Memory B cell (primary cell): ENCODE results near the gene CAB39.
A peak's percentile ranks its signal among the peaks of the same experiment; 100 is the strongest.

ENCODE experiments used
- ATAC-seq: fragments of 150-1000 bp; cut with Tn5 transposase; 2 replicates; pipeline ENCODE4 v1.10.0; 2021; ENCODE audit warnings: low read depth, mild to moderate bottlenecking, moderate library complexity
- DNase-seq, 2 donors: peaks; one replicate each; pipeline ENCODE4 v3.0.0; 2022; ENCODE audit warnings: low spot score in 2 of 2
- H3K27ac Mint-ChIP-seq: one replicate; pipeline ENCODE4 v1.8.0; 2022; ENCODE audit warnings: mild to moderate bottlenecking, moderate library complexity, mixed read lengths
- H3K27me3 Mint-ChIP-seq: one replicate; pipeline ENCODE4 v1.8.0; 2022; ENCODE audit warnings: mixed read lengths
- H3K36me3 Mint-ChIP-seq: one replicate; pipeline ENCODE4 v1.8.0; 2022; ENCODE audit warnings: mild to moderate bottlenecking, mixed read lengths
- H3K4me1 Mint-ChIP-seq: one replicate; pipeline ENCODE4 v1.8.0; 2022; ENCODE audit warnings: mixed read lengths
- H3K4me3 Mint-ChIP-seq: one replicate; pipeline ENCODE4 v1.8.0; 2022; ENCODE audit warnings: mild to moderate bottlenecking, moderate library complexity, mixed read lengths
- H3K9me3 Mint-ChIP-seq: one replicate; pipeline ENCODE4 v1.8.0; 2022; ENCODE audit warnings: mixed read lengths

Gene CAB39

DNA sequence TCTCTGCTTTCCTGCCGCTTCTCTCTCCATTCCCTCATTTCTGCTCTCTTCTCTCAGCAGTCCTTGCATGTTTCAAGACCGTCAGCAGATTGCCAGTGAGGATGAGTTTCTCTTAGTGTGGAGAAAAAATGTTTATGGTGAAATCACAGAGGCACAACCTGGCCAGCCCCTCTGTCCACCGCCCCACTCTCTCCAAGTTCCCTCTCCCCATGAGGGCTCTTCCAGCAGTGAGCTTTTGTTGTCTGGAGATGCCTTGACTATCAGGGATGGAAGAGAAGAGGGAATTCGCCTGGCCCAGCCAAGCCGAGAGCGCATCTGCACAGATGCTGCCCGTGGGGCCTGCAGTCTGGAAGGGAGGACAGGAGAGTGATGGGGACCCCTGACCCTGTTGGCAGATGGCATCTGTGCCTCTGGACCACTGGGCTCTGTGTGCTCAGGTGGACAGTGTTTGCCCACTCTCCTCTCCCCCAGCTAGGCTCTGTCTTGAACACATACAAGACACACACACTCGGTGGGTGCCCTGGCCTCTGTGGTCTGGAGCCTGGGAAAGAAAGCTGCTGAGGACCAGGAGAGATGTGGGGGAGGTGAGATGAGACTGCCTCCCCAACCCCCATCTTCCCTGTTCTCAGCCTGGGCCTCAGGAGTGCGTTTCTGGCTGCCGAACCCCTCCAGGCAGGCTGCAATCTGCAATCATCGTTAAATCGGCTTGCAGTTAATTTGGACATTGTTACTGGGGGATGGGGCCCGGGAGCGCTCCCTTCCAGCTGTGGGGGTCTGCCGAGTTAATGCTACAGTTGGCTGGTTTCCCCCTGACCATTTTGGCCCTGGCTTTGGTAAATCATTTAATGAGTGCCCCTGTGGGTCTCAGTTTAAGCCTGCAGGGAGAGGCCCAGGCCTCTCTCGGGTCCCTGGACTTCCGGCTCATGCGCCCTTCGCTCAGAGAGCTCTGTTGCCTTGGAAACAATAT lies 156.6 kb downstream of the CAB39 start:
- Mint-ChIP-seq H3K27me3 (no peaks in the 10 kb centered on the region), H3K4me3 (no peak overlapping the region), H3K27ac (peak overlapping the region; percentile 50), H3K4me1 (peaks cover 49% of the 10 kb centered on the region), H3K36me3 (peaks cover 3% of the 10 kb centered on the region), H3K9me3 (no peaks in the 10 kb centered on the region)
- no peak for DNase-seq
- no peak for ATAC-seq

DNA sequence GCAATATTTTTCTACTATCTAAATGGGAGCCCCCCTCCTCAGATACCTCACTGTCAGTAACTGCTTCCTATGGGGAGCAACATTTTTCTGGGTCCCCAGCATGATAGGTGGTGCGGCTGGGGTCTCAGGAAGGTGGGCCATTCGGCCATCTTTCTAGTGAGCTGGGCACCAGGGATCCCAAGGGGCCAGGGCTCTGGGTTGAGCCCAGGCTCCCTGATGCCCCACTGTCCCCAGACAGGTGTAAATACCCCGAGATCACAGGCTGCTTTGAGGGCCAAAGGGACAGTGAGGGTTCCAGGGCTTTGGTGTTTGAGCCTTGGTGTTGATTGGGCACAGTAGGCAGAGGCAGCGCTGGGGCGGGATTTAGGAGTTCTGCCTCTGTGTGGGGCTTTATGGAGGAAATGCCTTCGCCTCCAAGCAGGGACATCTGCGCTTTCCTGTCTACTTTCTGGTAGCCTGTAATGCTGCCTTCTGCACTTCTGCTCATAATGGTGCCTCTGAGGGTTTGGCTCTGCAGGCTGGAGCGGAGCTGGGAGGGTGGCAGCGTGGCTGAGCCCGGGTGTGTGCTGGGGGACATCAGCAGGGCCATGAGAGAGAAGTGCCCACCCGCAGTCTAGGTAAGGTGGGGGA lies 157.4 kb downstream of the CAB39 start:
- DNase-seq (no peak), ATAC-seq (no peak)
- Mint-ChIP-seq H3K9me3 (no peaks in the 10 kb centered on the region), H3K27me3 (no peaks in the 10 kb centered on the region), H3K27ac (no peak overlapping the region), H3K4me1 (peaks cover 50% of the 10 kb centered on the region), H3K4me3 (no peak overlapping the region), H3K36me3 (peaks cover 3% of the 10 kb centered on the region)
